OCI-LY3 (cell line): ENCODE results near the gene LGR4.

Experiments
- H2AFZ ChIP-seq: fragments of 200-600, 300-600 bp; shearing (Covaris generic); 2 replicates; pipeline ENCODE4 v1.6.0; 2014; ENCODE audit warnings: antibody characterized with exemption, low read depth, low read length
- H3K27ac ChIP-seq: fragments of 200-600, 300-600 bp; sonication (generic); 2 replicates; pipeline ENCODE4 v1.5.1; 2014; ENCODE audit warnings: mild to moderate bottlenecking, low read length, moderate library complexity, mixed read lengths
- H3K27me3 ChIP-seq: fragments of 200-600, 300-600 bp; sonication (generic); 2 replicates; pipeline ENCODE4 v1.6.1; 2014; ENCODE audit warnings: low read depth, low read length, mixed read lengths
- H3K36me3 ChIP-seq: fragments of 200-600, 300-600 bp; sonication (generic); replicated peaks from 2 replicates; pipeline ENCODE3; 2014; ENCODE audit warnings: low read depth, low read length, mixed read lengths
- H3K4me1 ChIP-seq: fragments of 300-600, 200-600 bp; sonication (generic); 2 replicates; pipeline ENCODE4 v1.6.1; 2014; ENCODE audit warnings: low read length, mixed read lengths
- H3K4me2 ChIP-seq: fragments of 200-600, 300-600 bp; sonication (generic); 2 replicates; pipeline ENCODE4 v1.6.1; 2014; ENCODE audit warnings: low read length, mixed read lengths
- H3K4me3 ChIP-seq: fragments of 300-600, 200-600 bp; sonication (generic); 2 replicates; pipeline ENCODE4 v1.5.1; 2014; ENCODE audit warnings: antibody characterized with exemption, mild to moderate bottlenecking, low read length, moderate library complexity
- H3K79me2 ChIP-seq: fragments of 300-600, 200-600 bp; shearing (Covaris generic); 2 replicates; pipeline ENCODE4 v1.6.1; 2014; ENCODE audit warnings: mild to moderate bottlenecking, low read length, mixed read lengths
- H3K9ac ChIP-seq: fragments of 300-600, 200-600 bp; shearing (Covaris generic); 2 replicates; pipeline ENCODE4 v1.6.0; 2014; ENCODE audit warnings: mild to moderate bottlenecking, low read length, moderate library complexity
- H3K9me3 ChIP-seq: fragments of 200-600, 300-600 bp; shearing (Covaris generic); 2 replicates; pipeline ENCODE4 v1.6.1; 2014; ENCODE audit warnings: low read length, mixed read lengths; ENCODE audit not compliant: insufficient read depth
- H4K20me1 ChIP-seq: fragments of 200-600, 300-600 bp; sonication (generic); 2 replicates; pipeline ENCODE4 v1.6.1; 2016; ENCODE audit warnings: low read length, mixed read lengths; ENCODE audit not compliant: insufficient read depth
- EZH2phosphoT487 ChIP-seq: fragments of 200-600 bp; shearing (Covaris generic); IDR thresholded peaks from 2 replicates; pipeline ENCODE4 v1.6.1; 2018; ENCODE audit warnings: antibody characterized with exemption, mixed run types, low read depth
- TF ChIP-seq, protein P1 (sequence below): fragments of 200-600, 300-600 bp; sonication (generic); IDR thresholded peaks from 2 replicates; pipeline ENCODE4 v1.5.1; 2014; ENCODE audit warnings: antibody characterized with exemption, low read length, low read depth

The LGR4 gene

DNA sequence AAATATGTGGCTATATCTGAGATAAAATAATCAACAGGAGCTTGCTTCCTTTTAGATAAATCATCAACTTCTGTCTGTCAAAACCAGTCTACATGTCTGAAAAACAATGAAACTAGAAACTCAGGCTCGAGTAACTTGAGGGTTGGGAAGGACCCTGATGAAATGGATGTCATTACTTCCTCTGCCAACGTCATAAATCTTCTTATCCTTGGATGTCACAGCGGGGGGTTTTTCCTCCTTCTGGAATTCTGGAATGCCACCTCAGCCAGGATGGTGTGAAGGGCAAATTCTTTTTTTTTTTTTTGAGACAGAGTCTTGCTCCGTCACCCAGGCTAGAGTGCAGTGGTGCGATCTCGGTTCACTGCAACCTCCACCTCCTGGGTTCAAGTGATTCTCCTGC is 13.4 kb downstream of the LGR4 start:
- Histone ChIP-seq H3K27me3 (0 out of 2 replicates have a peak, but pooled peaks cover 3% of the 10 kb centered on the region), H3K4me3 (no peak overlapping the region), H3K9me3 (no peaks in the 10 kb centered on the region), H4K20me1 (no peaks in the 10 kb centered on the region), H2AFZ (no peak overlapping the region), H3K27ac (no peak overlapping the region), H3K36me3 (no peaks in the 10 kb centered on the region), H3K9ac (no peak overlapping the region), H3K79me2 (no peaks in the 10 kb centered on the region), H3K4me2 (no peak overlapping the region), H3K4me1 (no peaks in the 10 kb centered on the region)
- no peak for TF ChIP-seq EZH2phosphoT487
- TF ChIP-seq, protein P1, sequence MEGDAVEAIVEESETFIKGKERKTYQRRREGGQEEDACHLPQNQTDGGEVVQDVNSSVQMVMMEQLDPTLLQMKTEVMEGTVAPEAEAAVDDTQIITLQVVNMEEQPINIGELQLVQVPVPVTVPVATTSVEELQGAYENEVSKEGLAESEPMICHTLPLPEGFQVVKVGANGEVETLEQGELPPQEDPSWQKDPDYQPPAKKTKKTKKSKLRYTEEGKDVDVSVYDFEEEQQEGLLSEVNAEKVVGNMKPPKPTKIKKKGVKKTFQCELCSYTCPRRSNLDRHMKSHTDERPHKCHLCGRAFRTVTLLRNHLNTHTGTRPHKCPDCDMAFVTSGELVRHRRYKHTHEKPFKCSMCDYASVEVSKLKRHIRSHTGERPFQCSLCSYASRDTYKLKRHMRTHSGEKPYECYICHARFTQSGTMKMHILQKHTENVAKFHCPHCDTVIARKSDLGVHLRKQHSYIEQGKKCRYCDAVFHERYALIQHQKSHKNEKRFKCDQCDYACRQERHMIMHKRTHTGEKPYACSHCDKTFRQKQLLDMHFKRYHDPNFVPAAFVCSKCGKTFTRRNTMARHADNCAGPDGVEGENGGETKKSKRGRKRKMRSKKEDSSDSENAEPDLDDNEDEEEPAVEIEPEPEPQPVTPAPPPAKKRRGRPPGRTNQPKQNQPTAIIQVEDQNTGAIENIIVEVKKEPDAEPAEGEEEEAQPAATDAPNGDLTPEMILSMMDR: no peak

DNA sequence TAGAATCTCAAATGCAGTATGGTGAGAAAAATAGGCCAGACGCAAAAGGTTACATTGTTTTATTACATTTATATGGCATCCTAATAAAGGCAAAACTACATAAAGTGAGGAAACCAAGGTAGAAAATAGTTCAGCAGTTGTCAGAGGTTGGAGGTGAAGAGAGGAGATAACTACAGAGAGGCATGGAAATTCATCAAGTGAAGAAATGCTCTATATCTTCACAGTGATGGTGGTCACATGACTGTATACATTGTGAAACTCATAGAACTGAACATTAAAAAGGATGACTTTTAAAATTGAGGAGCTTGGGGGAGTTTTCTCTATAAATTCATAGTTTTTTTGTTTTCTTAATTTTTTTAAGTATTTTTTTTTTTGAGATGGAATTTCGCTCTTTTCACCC is 14.4 kb downstream of the LGR4 start:
- Histone ChIP-seq H3K9me3 (no peaks in the 10 kb centered on the region), H3K27me3 (no peaks in the 10 kb centered on the region), H3K4me3 (no peak overlapping the region), H3K36me3 (no peaks in the 10 kb centered on the region), H2AFZ (no peak overlapping the region), H3K79me2 (no peaks in the 10 kb centered on the region), H3K4me1 (no peaks in the 10 kb centered on the region), H4K20me1 (no peaks in the 10 kb centered on the region), H3K9ac (no peak overlapping the region), H3K27ac (no peak overlapping the region), H3K4me2 (no peak overlapping the region)
- no peak for TF ChIP-seq EZH2phosphoT487
- TF ChIP-seq, protein P1: no peak

- Histone ChIP-seq H3K9ac (no peak overlapping the region), H3K9me3 (no peaks in the 10 kb centered on the region), H3K4me3 (no peak overlapping the region), H3K36me3 (no peaks in the 10 kb centered on the region), H3K4me1 (no peaks in the 10 kb centered on the region), H2AFZ (no peak overlapping the region), H3K27me3 (no peaks in the 10 kb centered on the region), H4K20me1 (no peaks in the 10 kb centered on the region), H3K4me2 (no peak overlapping the region), H3K79me2 (no peaks in the 10 kb centered on the region), H3K27ac (no peak overlapping the region)
- no peak for TF ChIP-seq EZH2phosphoT487
- TF ChIP-seq, protein P1: no peak
Observed at GRCh38 chr11:27456795-27457329, 15.7 kb downstream of the LGR4 start.

DNA sequence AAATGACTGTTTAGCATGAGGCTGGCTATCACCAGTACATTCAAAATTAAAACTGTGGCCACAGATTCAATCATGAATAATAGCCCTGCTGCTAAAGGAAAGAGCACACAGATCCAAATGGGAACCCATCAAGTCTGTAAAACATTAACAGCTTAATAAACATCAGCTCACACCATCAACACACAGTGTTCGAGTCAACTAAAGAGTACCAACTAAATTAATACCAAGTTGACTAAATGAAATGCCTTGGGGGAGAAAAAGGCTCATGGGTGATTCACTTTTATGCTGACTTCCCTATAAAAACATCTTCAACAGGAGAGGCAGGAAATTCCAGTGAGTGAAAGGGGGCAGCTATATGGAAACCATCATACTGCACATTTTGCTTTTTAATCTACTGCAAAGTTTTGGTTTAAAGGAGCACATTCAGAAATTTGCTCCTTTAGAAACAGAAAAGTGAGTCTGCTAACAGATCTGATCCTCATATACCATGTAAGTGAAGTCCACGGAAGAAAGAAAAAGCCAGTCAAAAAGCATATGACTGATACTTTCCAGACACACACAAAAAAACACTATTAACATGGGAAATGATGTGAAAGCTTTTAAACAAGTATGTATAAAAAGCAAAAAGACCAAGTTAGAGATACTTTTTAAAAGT is 16.3 kb downstream of the LGR4 start:
- Histone ChIP-seq H3K4me2 (no peak overlapping the region), H2AFZ (no peak overlapping the region), H3K4me1 (no peaks in the 10 kb centered on the region), H3K27ac (no peak overlapping the region), H3K9ac (no peak overlapping the region), H3K4me3 (no peak overlapping the region), H4K20me1 (no peaks in the 10 kb centered on the region), H3K79me2 (no peaks in the 10 kb centered on the region), H3K36me3 (no peaks in the 10 kb centered on the region), H3K9me3 (no peaks in the 10 kb centered on the region), H3K27me3 (no peaks in the 10 kb centered on the region)
- TF ChIP-seq EZH2phosphoT487: no peak
- TF ChIP-seq, protein P1: no peak
